Natural killer cell (primary cell): Measurements from ENCODE around the gene ERBB4. TPM values are rescaled to one million over a fixed set of nuclear protein-coding genes. Genes with fewer than 3 reads are reported as not detected.

ENCODE experiments used
- ATAC-seq, 3 donors: fragments of 150-1000 bp in 2 of 3; fragments of 200-7000 bp in 1 of 3; cut with Tn5 transposase; 1 replicate in 1 of 3; 2 replicates in 2 of 3; pipeline ENCODE4 v1.10.0; 2021; ENCODE audit warnings: mild to moderate bottlenecking in 2 of 3, moderate library complexity in 2 of 3
- DNase-seq, 2 donors: peaks; one replicate each; pipeline versions ENCODE4 v3.0.0 to v3.0.0-alpha.2; 2013 to 2021; ENCODE audit warnings: mixed read lengths in 1 of 2
- H3K27ac ChIP-seq: one replicate; pipeline ENCODE4 v1.5.1; 2013; ENCODE audit warnings: mild to moderate bottlenecking, low read length
- H3K27me3 ChIP-seq: one replicate; pipeline ENCODE4 v1.6.1; 2013; ENCODE audit warnings: low read length; ENCODE audit not compliant: control insufficient read depth, insufficient read depth
- H3K36me3 ChIP-seq: one replicate; pipeline ENCODE4 v1.6.1; 2013; ENCODE audit warnings: low read length; ENCODE audit not compliant: control insufficient read depth, insufficient read depth
- H3K4me1 ChIP-seq: one replicate; pipeline ENCODE4 v1.6.1; 2013; ENCODE audit warnings: low read length; ENCODE audit not compliant: control insufficient read depth, insufficient read depth
- H3K4me3 ChIP-seq: one replicate; pipeline ENCODE4 v1.5.1; 2013; ENCODE audit warnings: low read length
- H3K9me3 ChIP-seq: one replicate; pipeline ENCODE4 v1.6.1; 2013; ENCODE audit warnings: low read length; ENCODE audit not compliant: control insufficient read depth, insufficient read depth
- H3K27ac Mint-ChIP-seq, 2 donors: one replicate each; pipeline ENCODE4 v1.8.0; 2022; ENCODE audit warnings: mild to moderate bottlenecking in 2 of 2, mixed read lengths in 2 of 2, moderate library complexity in 1 of 2
- H3K27me3 Mint-ChIP-seq, 2 donors: one replicate each; pipeline ENCODE4 v1.8.0; 2022; ENCODE audit warnings: low read depth in 2 of 2, mixed read lengths in 2 of 2
- H3K36me3 Mint-ChIP-seq: one replicate; pipeline ENCODE4 v1.8.0; 2022; ENCODE audit warnings: mixed read lengths
- H3K4me1 Mint-ChIP-seq, 2 donors: one replicate each; pipeline ENCODE4 v1.8.0; 2022; ENCODE audit warnings: mixed read lengths in 2 of 2
- H3K4me3 Mint-ChIP-seq: one replicate; pipeline ENCODE4 v1.8.0; 2022; ENCODE audit warnings: mild to moderate bottlenecking, moderate library complexity, mixed read lengths
- H3K9me3 Mint-ChIP-seq, 2 donors: one replicate each; pipeline ENCODE4 v1.8.0; 2022; ENCODE audit warnings: mixed read lengths in 2 of 2
- WGBS: methylation state at CpG from one replicate; pipeline ENCODE4 v1.1.7; 2013; ENCODE audit warnings: missing lambda C conversion rate; ENCODE audit not compliant: insufficient coverage; 5-methylcytosine and 5-hydroxymethylcytosine counted together
- intact Hi-C: fragments of 100-400 bp; cut with micrococcal nuclease; formaldehyde crosslinking; loops from one replicate; pipeline ENCODE4 v1.14.2; 2022
- total RNA-seq, 4 donors: library from RNA; stranded (reverse); fragments of 120-200 nt in 1 of 4; gene quantifications; one replicate each; pipeline versions ENCODE4 v1.2.3 to v1.2.4, GENCODE V29; 2013 to 2022
- TF ChIP-seq, protein P1 (sequence below): fragments of 200-600 bp; IDR thresholded peaks from one replicate; pipeline ENCODE4 v1.8.0; 2022; ENCODE audit warnings: antibody characterized with exemption

Gene ERBB4
- total RNA-seq, 3 donors from 2014 or later (not counting 1 experiment from before 2014, with no cell fraction given), result 0.08 TPM; not detected in 2

- H3K27me3 ChIP-seq, result no peaks in the 10 kb centered on the region
- Mint-ChIP-seq H3K27me3 (no peaks in the 10 kb centered on the region), H3K27ac (no peak overlapping the region), H3K36me3 (no peaks in the 10 kb centered on the region), H3K4me1 (no peaks in the 10 kb centered on the region), H3K9me3 (no peaks in the 10 kb centered on the region), H3K4me3 (no peak overlapping the region)
- TF ChIP-seq, protein P1, sequence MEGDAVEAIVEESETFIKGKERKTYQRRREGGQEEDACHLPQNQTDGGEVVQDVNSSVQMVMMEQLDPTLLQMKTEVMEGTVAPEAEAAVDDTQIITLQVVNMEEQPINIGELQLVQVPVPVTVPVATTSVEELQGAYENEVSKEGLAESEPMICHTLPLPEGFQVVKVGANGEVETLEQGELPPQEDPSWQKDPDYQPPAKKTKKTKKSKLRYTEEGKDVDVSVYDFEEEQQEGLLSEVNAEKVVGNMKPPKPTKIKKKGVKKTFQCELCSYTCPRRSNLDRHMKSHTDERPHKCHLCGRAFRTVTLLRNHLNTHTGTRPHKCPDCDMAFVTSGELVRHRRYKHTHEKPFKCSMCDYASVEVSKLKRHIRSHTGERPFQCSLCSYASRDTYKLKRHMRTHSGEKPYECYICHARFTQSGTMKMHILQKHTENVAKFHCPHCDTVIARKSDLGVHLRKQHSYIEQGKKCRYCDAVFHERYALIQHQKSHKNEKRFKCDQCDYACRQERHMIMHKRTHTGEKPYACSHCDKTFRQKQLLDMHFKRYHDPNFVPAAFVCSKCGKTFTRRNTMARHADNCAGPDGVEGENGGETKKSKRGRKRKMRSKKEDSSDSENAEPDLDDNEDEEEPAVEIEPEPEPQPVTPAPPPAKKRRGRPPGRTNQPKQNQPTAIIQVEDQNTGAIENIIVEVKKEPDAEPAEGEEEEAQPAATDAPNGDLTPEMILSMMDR, result no peak
- no peaks in the 10 kb centered on the region for H3K4me1 ChIP-seq
- WGBS, result 63% methylated on average over 7 of the region's 8 CpGs
- H3K4me3 ChIP-seq, result no peak overlapping the region
- ATAC-seq (no peak), DNase-seq (no peak)
- H3K27ac ChIP-seq, result no peak overlapping the region
- H3K9me3 ChIP-seq, result no peaks in the 10 kb centered on the region
- H3K36me3 ChIP-seq, result no peaks in the 10 kb centered on the region
- intact Hi-C loops, result no loop called here
These were observed 610.4 kb downstream of the ERBB4 start for GRCh38 chr2:211928201-211928600.

DNA sequence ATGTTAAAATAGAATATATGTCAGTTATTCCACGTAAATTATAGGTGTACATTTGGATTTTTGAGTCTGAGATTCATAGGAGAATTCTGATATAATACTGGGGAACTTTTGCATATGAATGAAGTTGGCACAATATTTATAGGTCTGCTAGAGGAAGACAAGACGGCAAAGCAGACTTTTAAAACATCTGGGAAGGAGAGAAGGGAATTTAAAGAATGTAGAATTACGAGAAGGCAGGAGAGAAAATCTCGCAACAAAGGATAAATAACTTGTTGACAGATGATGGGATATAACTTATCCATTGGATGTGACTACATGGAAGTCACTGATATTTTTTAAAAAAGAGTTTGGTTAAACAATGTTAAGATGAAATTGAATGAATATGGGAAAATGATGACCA lies 615.6 kb downstream of the ERBB4 start:
- peaks cover 3 to 6% of the 10 kb centered on the region in 2 donors for H3K9me3 Mint-ChIP-seq
- no peaks in the 10 kb centered on the region for H3K4me1 Mint-ChIP-seq
- H3K27ac Mint-ChIP-seq, result no peak overlapping the region
- Histone ChIP-seq H3K4me3 (no peak overlapping the region), H3K4me1 (no peaks in the 10 kb centered on the region), H3K9me3 (no peaks in the 10 kb centered on the region), H3K27ac (no peak overlapping the region), H3K27me3 (no peaks in the 10 kb centered on the region), H3K36me3 (no peaks in the 10 kb centered on the region)
- 80% methylated on average over 4 of the region's 4 CpGs for WGBS
- ATAC-seq (no peak), DNase-seq (no peak)
- H3K27me3 Mint-ChIP-seq, result no peaks in the 10 kb centered on the region
- no peak overlapping the region for H3K4me3 Mint-ChIP-seq
- intact Hi-C loops, result no loop called here
- TF ChIP-seq, protein P1, result no peak
- H3K36me3 Mint-ChIP-seq, result no peaks in the 10 kb centered on the region

DNA sequence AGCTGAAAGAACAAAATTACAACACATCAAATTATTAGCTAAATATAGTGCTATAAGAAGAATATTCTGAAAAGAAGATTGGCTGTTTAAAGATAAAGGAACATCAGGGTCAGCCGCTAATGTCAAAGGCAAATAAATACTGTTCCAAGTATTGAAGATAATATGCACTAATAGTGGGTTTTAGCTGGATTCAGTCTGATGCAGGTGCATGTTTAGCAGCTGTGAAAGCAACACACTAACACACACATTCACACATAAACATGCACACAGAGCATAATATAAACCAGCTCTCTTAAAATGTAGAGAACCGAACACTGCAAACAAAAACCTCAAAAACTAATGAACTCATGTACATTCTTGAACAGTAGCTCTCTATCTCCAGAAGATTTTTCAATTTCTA lies 634.6 kb downstream of the ERBB4 start:
- Histone ChIP-seq H3K4me3 (no peak overlapping the region), H3K27me3 (no peaks in the 10 kb centered on the region), H3K4me1 (no peaks in the 10 kb centered on the region), H3K36me3 (no peaks in the 10 kb centered on the region), H3K27ac (no peak overlapping the region), H3K9me3 (no peaks in the 10 kb centered on the region)
- Mint-ChIP-seq H3K4me1 (no peaks in the 10 kb centered on the region), H3K9me3 (peaks cover 6 to 10% of the 10 kb centered on the region in 2 donors), H3K27me3 (no peaks in the 10 kb centered on the region), H3K27ac (no peak overlapping the region), H3K36me3 (no peaks in the 10 kb centered on the region), H3K4me3 (no peak overlapping the region)
- WGBS, result 95% methylated on average over 2 of the region's 2 CpGs
- no peak for ATAC-seq
- no peak for DNase-seq
- intact Hi-C loops, result no loop called here
- TF ChIP-seq, protein P1, result no peak

DNA sequence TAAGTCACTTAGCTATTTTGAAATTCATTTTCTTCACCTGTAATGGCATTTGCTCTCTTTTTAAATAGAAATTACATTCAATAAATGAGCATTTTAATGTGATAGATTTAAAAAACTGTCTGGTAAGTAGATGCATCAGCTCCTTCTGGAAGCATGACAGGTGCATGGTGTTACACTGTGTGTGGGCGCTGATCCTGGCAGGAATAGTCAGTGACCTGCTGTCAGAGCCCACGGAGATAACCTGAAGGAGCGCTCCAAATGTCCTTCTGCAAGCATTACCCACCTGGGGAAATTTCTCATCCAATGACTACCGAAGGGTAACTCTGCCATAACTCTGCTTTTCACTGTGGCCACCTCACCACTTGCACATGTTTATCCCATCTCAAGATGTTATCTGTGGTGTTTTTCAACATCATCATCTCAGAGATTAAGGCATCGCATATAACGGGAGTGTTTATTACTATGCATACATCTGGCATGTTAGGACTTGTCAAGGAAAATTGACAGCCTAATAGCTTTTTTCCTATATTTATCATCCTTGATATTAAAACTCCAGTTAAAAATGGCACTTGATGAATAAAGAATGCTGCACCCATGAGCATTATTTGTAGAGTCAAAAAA lies 637.3 kb downstream of the ERBB4 start:
- Histone ChIP-seq H3K36me3 (no peaks in the 10 kb centered on the region), H3K9me3 (no peaks in the 10 kb centered on the region), H3K4me1 (no peaks in the 10 kb centered on the region), H3K27ac (no peak overlapping the region), H3K27me3 (no peaks in the 10 kb centered on the region), H3K4me3 (no peak overlapping the region)
- H3K27ac Mint-ChIP-seq, result no peak overlapping the region
- whole genome bisulfite sequencing, result 85% methylated on average over 6 of the region's 6 CpGs
- TF ChIP-seq, protein P1, result no peak
- peaks cover 6 to 11% of the 10 kb centered on the region in 2 donors for H3K9me3 Mint-ChIP-seq
- no peaks in the 10 kb centered on the region for H3K36me3 Mint-ChIP-seq
- H3K4me3 Mint-ChIP-seq, result no peak overlapping the region
- no peaks in the 10 kb centered on the region for H3K27me3 Mint-ChIP-seq
- DNase-seq (no peak), ATAC-seq (no peak)
- H3K4me1 Mint-ChIP-seq, result no peaks in the 10 kb centered on the region
- intact Hi-C loops, result no loop called here
